ENCODE data around the gene ADAT1. TPM values are rescaled to one million over a fixed set of nuclear protein-coding genes. Genes with fewer than 3 reads are reported as not detected.

Gene ADAT1
- total and polyA plus RNA-seq, 10 of the 15 experiments (the other 5 are each of a cell fraction or from before 2014, with no cell fraction given): 26.2 to 77.4 (median 55.8) TPM

DNA sequence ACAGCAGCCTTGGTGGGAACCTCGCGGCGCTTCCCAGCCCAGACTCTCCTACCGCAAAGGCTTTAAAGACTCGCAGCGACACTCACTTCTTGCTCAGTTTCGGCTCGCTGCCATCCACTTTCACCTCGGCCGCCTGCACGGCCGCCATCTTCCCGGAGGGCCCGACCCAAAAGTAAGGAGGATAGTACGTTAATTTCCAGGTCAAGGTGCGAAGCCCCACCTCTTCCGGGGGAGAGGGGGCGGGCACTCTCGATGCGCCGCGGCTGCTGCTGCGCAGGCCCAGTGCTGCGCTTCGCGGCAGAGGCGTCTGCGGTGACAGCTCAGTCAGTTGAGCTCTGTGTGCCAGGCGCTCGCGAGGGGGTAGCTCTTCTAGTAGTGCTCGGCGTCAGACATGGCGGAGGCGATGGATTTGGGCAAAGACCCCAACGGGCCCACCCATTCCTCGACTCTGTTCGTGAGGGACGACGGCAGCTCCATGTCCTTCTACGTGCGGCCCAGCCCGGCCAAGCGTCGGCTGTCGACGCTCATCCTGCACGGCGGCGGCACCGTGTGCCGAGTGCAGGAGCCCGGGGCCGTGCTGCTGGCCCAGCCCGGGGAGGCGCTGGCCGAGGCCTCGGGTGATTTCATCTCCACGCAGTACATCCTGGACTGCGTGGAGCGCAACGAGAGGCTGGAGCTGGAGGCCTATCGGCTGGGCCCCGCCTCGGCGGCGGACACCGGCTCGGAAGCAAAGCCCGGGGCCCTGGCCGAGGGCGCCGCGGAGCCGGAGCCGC is 24.6 kb upstream of the ADAT1 start, which contains the start of the genes KARS1 and TERF2IP (continued):
- TF ChIP-seq, protein P1, sequence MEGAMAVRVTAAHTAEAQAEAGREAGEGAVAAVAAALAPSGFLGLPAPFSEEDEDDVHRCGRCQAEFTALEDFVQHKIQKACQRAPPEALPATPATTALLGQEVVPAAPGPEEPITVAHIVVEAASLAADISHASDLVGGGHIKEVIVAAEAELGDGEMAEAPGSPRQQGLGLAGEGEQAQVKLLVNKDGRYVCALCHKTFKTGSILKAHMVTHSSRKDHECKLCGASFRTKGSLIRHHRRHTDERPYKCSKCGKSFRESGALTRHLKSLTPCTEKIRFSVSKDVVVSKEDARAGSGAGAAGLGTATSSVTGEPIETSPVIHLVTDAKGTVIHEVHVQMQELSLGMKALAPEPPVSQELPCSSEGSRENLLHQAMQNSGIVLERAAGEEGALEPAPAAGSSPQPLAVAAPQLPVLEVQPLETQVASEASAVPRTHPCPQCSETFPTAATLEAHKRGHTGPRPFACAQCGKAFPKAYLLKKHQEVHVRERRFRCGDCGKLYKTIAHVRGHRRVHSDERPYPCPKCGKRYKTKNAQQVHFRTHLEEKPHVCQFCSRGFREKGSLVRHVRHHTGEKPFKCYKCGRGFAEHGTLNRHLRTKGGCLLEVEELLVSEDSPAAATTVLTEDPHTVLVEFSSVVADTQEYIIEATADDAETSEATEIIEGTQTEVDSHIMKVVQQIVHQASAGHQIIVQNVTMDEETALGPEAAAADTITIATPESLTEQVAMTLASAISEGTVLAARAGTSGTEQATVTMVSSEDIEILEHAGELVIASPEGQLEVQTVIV (IDR thresholded peaks at IDR 0.05; ENCODE audit: borderline replicate concordance, partially characterized antibody): no peak
- no peak for TF ChIP-seq CTCF (IDR thresholded peaks at IDR 0.05 in 2 of 3, conservative IDR thresholded peaks at IDR 0.05 in 1 of 3; ENCODE audit: control insufficient read depth in 2 of 3, extremely low read depth in 1 of 3, insufficient read depth in 1 of 3, low read depth in 3 of 3, low read length in 3 of 3)
- 0 out of 2 replicates have a peak, but pooled peaks have one; percentile 29 for TF ChIP-seq TCF12 (IDR thresholded peaks at IDR 0.05; ENCODE audit: low read depth, low read length)
- no peak for TF ChIP-seq ZZZ3 (IDR thresholded peaks at IDR 0.05; ENCODE audit: control insufficient read depth, insufficient read length, low read depth)
- TF ChIP-seq ZNF207 (IDR thresholded peaks at IDR 0.05; ENCODE audit: borderline replicate concordance): 0 out of 2 replicates have a peak, but pooled peaks have one; percentile 44
- no peak for TF ChIP-seq MEF2B (IDR thresholded peaks at IDR 0.05; ENCODE audit: partially characterized antibody, poor library complexity, severe bottlenecking)
- no peak for TF ChIP-seq USF1 (IDR thresholded peaks at IDR 0.05; ENCODE audit: borderline replicate concordance, extremely low read length, insufficient read depth, low read depth, low read length)
- TF ChIP-seq MXI1 (IDR thresholded peaks at IDR 0.05; ENCODE audit: low read depth, low read length): peak; percentile 92

Measured in GM12878 (cell line).